Measurements from ENCODE around the gene CGREF1. TPM values are rescaled to one million over a fixed set of nuclear protein-coding genes. Genes with fewer than 3 reads are reported as not detected.

CGREF1 gene
- total RNA-seq, 1 experiment from 2014 or later = 18.7 TPM

GRCh38 chr2:27074738-27075565 lies 44.0 kb downstream of the CGREF1 start:
- no peaks in the 10 kb centered on the region for H3K9me3 ChIP-seq (ENCODE audit: low read length)
- no peak overlapping the region for H3K4me2 ChIP-seq (ENCODE audit: low read length)
- H4K20me1 ChIP-seq (ENCODE audit: low read length) = no peaks in the 10 kb centered on the region
- no peaks in the 10 kb centered on the region for H3K36me3 ChIP-seq (ENCODE audit: low read depth, low read length)
- no peaks in the 10 kb centered on the region for H3F3A ChIP-seq (ENCODE audit: low read length, unreplicated experiment)
- ChIA-PET POLR2A (ENCODE audit: unreplicated experiment) (no interaction called here), CTCF (no interaction called here)
- H3K79me2 ChIP-seq (ENCODE audit: low read length) = peaks cover 15% of the 10 kb centered on the region
- H3K27ac ChIP-seq (ENCODE audit: low read length) = no peak overlapping the region
- H2AFZ ChIP-seq (ENCODE audit: low read length) = no peak overlapping the region
- H3K27me3 ChIP-seq (ENCODE audit: low read length) = no peaks in the 10 kb centered on the region
- H3K4me1 ChIP-seq (ENCODE audit: insufficient read depth, low read length) = peaks cover 12% of the 10 kb centered on the region
- no peak for TF ChIP-seq EZH2 (IDR thresholded peaks at IDR 0.05; ENCODE audit: low read length, unreplicated experiment)
- no peak for TF ChIP-seq CTCF (conservative IDR thresholded peaks at IDR 0.05; ENCODE audit: low read depth, low read length)
- TF ChIP-seq EZH2phosphoT487 (IDR thresholded peaks at IDR 0.05; ENCODE audit: borderline replicate concordance, low read length) = no peak
- no peak for ATAC-seq
- no peak for DNase-seq
- BruUV-seq (replicated peaks) = no TSS peak
- H3K4me3 ChIP-seq (ENCODE audit: low read length) = no peak overlapping the region
- intact Hi-C loops (cut with micrococcal nuclease) = no loop called here
- H3K9me2 ChIP-seq (replicated peaks; ENCODE audit: low read length) = no peaks in the 10 kb centered on the region
- no peak overlapping the region for H3K9ac ChIP-seq (ENCODE audit: low read length)

- Histone ChIP-seq H3K9me3 (ENCODE audit: low read length) (no peaks in the 10 kb centered on the region), H2AFZ (ENCODE audit: low read length) (no peak overlapping the region), H3K9ac (ENCODE audit: low read length) (no peak overlapping the region), H3K9me2 (replicated peaks; ENCODE audit: low read length) (no peaks in the 10 kb centered on the region), H3K36me3 (ENCODE audit: low read depth, low read length) (peaks cover 7% of the 10 kb centered on the region), H3K4me1 (ENCODE audit: insufficient read depth, low read length) (peaks cover 12% of the 10 kb centered on the region), H4K20me1 (ENCODE audit: low read length) (no peaks in the 10 kb centered on the region), H3K79me2 (ENCODE audit: low read length) (peaks cover 26% of the 10 kb centered on the region), H3K27me3 (ENCODE audit: low read length) (no peaks in the 10 kb centered on the region), H3K4me3 (ENCODE audit: low read length) (no peak overlapping the region), H3K27ac (ENCODE audit: low read length) (no peak overlapping the region), H3K4me2 (ENCODE audit: low read length) (no peak overlapping the region), H3F3A (ENCODE audit: low read length, unreplicated experiment) (no peaks in the 10 kb centered on the region)
- TF ChIP-seq EZH2phosphoT487 (IDR thresholded peaks at IDR 0.05; ENCODE audit: borderline replicate concordance, low read length) = no peak
- TF ChIP-seq EZH2 (IDR thresholded peaks at IDR 0.05; ENCODE audit: low read length, unreplicated experiment) = no peak
- TF ChIP-seq CTCF (conservative IDR thresholded peaks at IDR 0.05; ENCODE audit: low read depth, low read length) = no peak
- intact Hi-C loops (cut with micrococcal nuclease) = no loop called here
- CTCF ChIA-PET = no interaction called here
- no peak for DNase-seq
- POLR2A ChIA-PET (ENCODE audit: unreplicated experiment) = no interaction called here
- no TSS peak for BruUV-seq (replicated peaks)
- no peak for ATAC-seq
Measured at GRCh38 chr2:27073782-27074181, 45.1 kb downstream of the CGREF1 start.

GRCh38 chr2:27072920-27073319 lies 46.0 kb downstream of the CGREF1 start:
- POLR2A ChIA-PET (ENCODE audit: unreplicated experiment) = no interaction called here
- Histone ChIP-seq H3K4me2 (ENCODE audit: low read length) (no peak overlapping the region), H3K4me3 (ENCODE audit: low read length) (no peak overlapping the region), H3K9me2 (replicated peaks; ENCODE audit: low read length) (no peaks in the 10 kb centered on the region), H4K20me1 (ENCODE audit: low read length) (no peaks in the 10 kb centered on the region), H3K9me3 (ENCODE audit: low read length) (no peaks in the 10 kb centered on the region), H3K4me1 (ENCODE audit: insufficient read depth, low read length) (peaks cover 12% of the 10 kb centered on the region), H3K36me3 (ENCODE audit: low read depth, low read length) (peaks cover 13% of the 10 kb centered on the region), H3K27ac (ENCODE audit: low read length) (no peak overlapping the region), H3F3A (ENCODE audit: low read length, unreplicated experiment) (no peaks in the 10 kb centered on the region), H3K27me3 (ENCODE audit: low read length) (no peaks in the 10 kb centered on the region), H3K9ac (ENCODE audit: low read length) (no peak overlapping the region), H2AFZ (ENCODE audit: low read length) (no peak overlapping the region), H3K79me2 (ENCODE audit: low read length) (peaks cover 34% of the 10 kb centered on the region)
- CTCF ChIA-PET = no interaction called here
- no peak for DNase-seq
- ATAC-seq = no peak
- no TSS peak for BruUV-seq (replicated peaks)
- no peak for TF ChIP-seq EZH2 (IDR thresholded peaks at IDR 0.05; ENCODE audit: low read length, unreplicated experiment)
- no peak for TF ChIP-seq EZH2phosphoT487 (IDR thresholded peaks at IDR 0.05; ENCODE audit: borderline replicate concordance, low read length)
- TF ChIP-seq CTCF (conservative IDR thresholded peaks at IDR 0.05; ENCODE audit: low read depth, low read length) = no peak
- intact Hi-C loops (cut with micrococcal nuclease) = no loop called here

Data from PC-3 (cell line).